Calu3 (cell line): ENCODE measurements around the gene PPP1R16B. TPM values are rescaled to one million over a fixed set of nuclear protein-coding genes. Genes with fewer than 3 reads are reported as not detected.
"Not testable (repeated sequence)": the region's sequence is repeated elsewhere in the genome, so short reads cannot be mapped to it uniquely, and the experiment has no call there.

Experiments
- BruUV-seq: library from RNA; stranded (reverse); fragments of 400-500 nt; replicated peaks from 2 replicates; lab custom pipeline; 2021; lab: Mats Ljungman, UMichigan
- CTCF ChIA-PET: fragments of 300-600 bp; sonication (Branson Sonifier 250); formaldehyde crosslinking; loops from one replicate; lab custom pipeline; 2022; ENCODE audit warnings: antibody characterized with exemption; lab: Charles Lee
- DNase-seq: peaks from one replicate; pipeline ENCODE4 v3.0.0; 2022
- H3K27ac Mint-ChIP-seq: one replicate; pipeline ENCODE4 v1.8.0; 2022; ENCODE audit warnings: mixed read lengths; ENCODE audit not compliant: unreplicated experiment
- H3K27me3 Mint-ChIP-seq: one replicate; pipeline ENCODE4 v1.8.0; 2022; ENCODE audit warnings: mixed read lengths; ENCODE audit not compliant: unreplicated experiment
- H3K36me3 Mint-ChIP-seq: one replicate; pipeline ENCODE4 v1.8.0; 2022; ENCODE audit warnings: mild to moderate bottlenecking, moderate library complexity, mixed read lengths; ENCODE audit not compliant: insufficient read depth, unreplicated experiment
- H3K4me1 Mint-ChIP-seq: one replicate; pipeline ENCODE4 v1.8.0; 2022; ENCODE audit warnings: mild to moderate bottlenecking, low read depth, mixed read lengths; ENCODE audit not compliant: unreplicated experiment
- H3K4me3 Mint-ChIP-seq: one replicate; pipeline ENCODE4 v1.8.0; 2022; ENCODE audit warnings: mild to moderate bottlenecking, low read depth, moderate library complexity, mixed read lengths; ENCODE audit not compliant: unreplicated experiment
- H3K9me3 Mint-ChIP-seq: one replicate; pipeline ENCODE4 v1.8.0; 2022; ENCODE audit warnings: low read depth, mixed read lengths; ENCODE audit not compliant: unreplicated experiment
- intact Hi-C: fragments of 100-400 bp; cut with micrococcal nuclease; formaldehyde crosslinking; loops from one replicate; pipeline ENCODE4 v1.10.0; 2022; ENCODE audit not compliant: unreplicated experiment
- total RNA-seq: library from RNA; stranded (reverse); gene quantifications from 2 replicates; pipeline ENCODE4 v1.2.3, GENCODE V29; 2022
- TF ChIP-seq, protein P1 (sequence below): fragments of 200-600 bp; IDR thresholded peaks from one replicate; pipeline ENCODE4 v1.8.0; 2022; ENCODE audit warnings: antibody characterized with exemption; ENCODE audit not compliant: unreplicated experiment

The PPP1R16B gene
- total RNA-seq, 1 experiment from 2014 or later, result not detected

- Mint-ChIP-seq H3K27me3 (no peaks in the 10 kb centered on the region), H3K4me1 (peaks cover 12% of the 10 kb centered on the region), H3K4me3 (no peak overlapping the region), H3K27ac (no peak overlapping the region), H3K9me3 (no peaks in the 10 kb centered on the region), H3K36me3 (peaks cover 29% of the 10 kb centered on the region)
- intact Hi-C loops, result no loop called here
- DNase-seq, result no peak
- BruUV-seq, result no TSS peak
- TF ChIP-seq, protein P1, sequence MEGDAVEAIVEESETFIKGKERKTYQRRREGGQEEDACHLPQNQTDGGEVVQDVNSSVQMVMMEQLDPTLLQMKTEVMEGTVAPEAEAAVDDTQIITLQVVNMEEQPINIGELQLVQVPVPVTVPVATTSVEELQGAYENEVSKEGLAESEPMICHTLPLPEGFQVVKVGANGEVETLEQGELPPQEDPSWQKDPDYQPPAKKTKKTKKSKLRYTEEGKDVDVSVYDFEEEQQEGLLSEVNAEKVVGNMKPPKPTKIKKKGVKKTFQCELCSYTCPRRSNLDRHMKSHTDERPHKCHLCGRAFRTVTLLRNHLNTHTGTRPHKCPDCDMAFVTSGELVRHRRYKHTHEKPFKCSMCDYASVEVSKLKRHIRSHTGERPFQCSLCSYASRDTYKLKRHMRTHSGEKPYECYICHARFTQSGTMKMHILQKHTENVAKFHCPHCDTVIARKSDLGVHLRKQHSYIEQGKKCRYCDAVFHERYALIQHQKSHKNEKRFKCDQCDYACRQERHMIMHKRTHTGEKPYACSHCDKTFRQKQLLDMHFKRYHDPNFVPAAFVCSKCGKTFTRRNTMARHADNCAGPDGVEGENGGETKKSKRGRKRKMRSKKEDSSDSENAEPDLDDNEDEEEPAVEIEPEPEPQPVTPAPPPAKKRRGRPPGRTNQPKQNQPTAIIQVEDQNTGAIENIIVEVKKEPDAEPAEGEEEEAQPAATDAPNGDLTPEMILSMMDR, result no peak
- CTCF ChIA-PET, result no interaction called here
Measured at GRCh38 chr20:38957915-38958485, 152.5 kb downstream of the PPP1R16B start.

DNA sequence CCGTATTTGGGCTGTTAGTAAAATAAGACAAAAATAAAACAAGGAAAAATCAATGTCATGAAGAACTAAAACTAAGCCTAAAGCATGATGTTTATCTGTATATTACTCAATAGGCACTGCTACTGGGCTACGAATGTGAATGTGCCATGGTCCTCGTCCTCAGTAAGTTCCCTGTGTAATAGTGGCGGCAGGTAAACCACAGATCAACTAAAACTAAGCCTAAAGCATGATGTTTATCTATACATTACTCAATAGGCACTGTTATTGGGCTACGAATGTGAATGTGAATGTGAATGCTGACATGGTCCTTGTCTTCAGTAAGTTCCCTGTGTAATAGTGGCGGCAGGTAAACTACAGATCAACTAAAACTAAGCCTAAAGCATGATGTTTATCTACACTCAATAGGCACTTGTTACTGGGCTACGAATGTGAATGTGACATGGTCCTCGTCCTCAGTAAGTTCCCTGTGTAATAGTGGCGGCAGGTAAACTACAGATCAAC is 154.7 kb downstream of the PPP1R16B start:
- intact Hi-C loops, result not testable (repeated sequence)

DNA sequence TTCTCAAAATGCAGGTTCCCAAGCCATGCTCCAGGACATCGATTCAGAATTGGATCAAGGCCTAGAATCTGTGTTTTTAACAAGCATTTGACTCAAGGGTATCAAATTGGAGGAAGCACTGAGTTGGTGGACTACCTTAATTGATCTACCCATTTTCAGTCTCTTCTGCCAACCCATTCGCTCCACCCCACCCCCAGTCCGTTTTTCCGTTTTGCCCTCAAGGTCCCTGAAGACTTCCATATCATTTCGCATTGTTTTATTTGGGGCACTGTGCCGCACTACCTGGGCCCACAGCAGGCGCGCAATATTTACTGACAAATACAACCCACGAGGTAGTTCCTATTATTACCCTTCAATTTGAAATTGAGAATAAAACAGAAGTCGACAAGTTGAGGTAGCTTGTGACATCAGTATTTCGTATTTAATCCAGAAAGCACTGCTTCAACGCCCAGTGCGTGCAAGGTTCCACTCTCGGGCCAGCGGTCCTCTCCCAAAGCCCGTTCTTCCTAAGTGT is 156.1 kb downstream of the PPP1R16B start:
- BruUV-seq, result TSS peak; percentile 94
- H3K36me3 Mint-ChIP-seq, result peaks cover 21% of the 10 kb centered on the region
- TF ChIP-seq, protein P1, result no peak
- peak; percentile 25 for DNase-seq
- peak overlapping the region; percentile 97 for H3K4me3 Mint-ChIP-seq
- CTCF ChIA-PET, result interaction anchor here (0.6 to 2.5 kb wide), 13 partner anchors 8 to 182 kb away, joined by 3 to 19 read pairs (median 4); no protein-coding TSS in a partner anchor
- intact Hi-C loops, result no loop called here
- H3K27ac Mint-ChIP-seq, result peak overlapping the region; percentile 95
- H3K27me3 Mint-ChIP-seq, result no peaks in the 10 kb centered on the region
- H3K4me1 Mint-ChIP-seq, result peaks cover 21% of the 10 kb centered on the region
- no peaks in the 10 kb centered on the region for H3K9me3 Mint-ChIP-seq

More for the DNA sequence above, 154.7 kb downstream of the PPP1R16B start:
- Mint-ChIP-seq H3K36me3 (peaks cover 21% of the 10 kb centered on the region), H3K4me1 (peaks cover 21% of the 10 kb centered on the region)
- H3K9me3 Mint-ChIP-seq, H3K27me3 Mint-ChIP-seq, CTCF ChIA-PET, BruUV-seq, H3K27ac Mint-ChIP-seq, H3K4me3 Mint-ChIP-seq, DNase-seq: not testable (repeated sequence)

GRCh38 chr20:38962044-38962927 is 156.8 kb downstream of the PPP1R16B start, which contains the start of gene DHX35:
Gene DHX35 (plus strand): TSS chr20:38962344. CDS start chr20:38962368, 24 bp downstream.
- peak; percentile 100 for DNase-seq
- H3K4me3 Mint-ChIP-seq, result peak within 1 kb of the TSS; percentile 97
- peak within 1 kb of the TSS; percentile 95 for H3K27ac Mint-ChIP-seq
- TF ChIP-seq, protein P1, result no peak
- CTCF ChIA-PET, result interaction anchor here (0.6 to 2.5 kb wide), 19 partner anchors 9 to 183 kb away, joined by 3 to 19 read pairs (median 4); partner anchors contain the start of gene FAM83D
- H3K4me1 Mint-ChIP-seq, result peaks cover 21% of the 10 kb centered on the region
- no TSS peak for BruUV-seq
- H3K27me3 Mint-ChIP-seq, result no peaks in the 10 kb centered on the region
- H3K9me3 Mint-ChIP-seq, result no peaks in the 10 kb centered on the region
- intact Hi-C loops, result no loop called here
- H3K36me3 Mint-ChIP-seq, result peaks cover 21% of the 10 kb centered on the region
